GM23338 (cell line): ENCODE measurements around the gene ZFP90.

Experiments used
- CREB1 ChIP-seq: fragments of 250-450 bp; sonication (Bioruptor Pico); IDR thresholded peaks from 2 replicates; pipeline ENCODE4 v1.5.0; 2020; ENCODE audit warnings: low read depth, mild to moderate bottlenecking, moderate library complexity
- EZH2 ChIP-seq: fragments of 200-600 bp; sonication (generic); IDR thresholded peaks from one replicate; pipeline ENCODE4 v1.8.0; 2017; ENCODE audit warnings: antibody characterized with exemption, mild to moderate bottlenecking, low read depth; ENCODE audit not compliant: unreplicated experiment
- EZH2phosphoT487 ChIP-seq: fragments of 200-600 bp; sonication (generic); IDR thresholded peaks from one replicate; pipeline ENCODE4 v1.8.1; 2018; ENCODE audit warnings: antibody characterized with exemption; ENCODE audit not compliant: unreplicated experiment
- JUNB ChIP-seq: IDR thresholded peaks from one replicate; pipeline ENCODE4 v1.6.1; 2016; ENCODE audit warnings: antibody characterized with exemption; ENCODE audit not compliant: unreplicated experiment
- NANOG ChIP-seq: IDR thresholded peaks from 2 replicates; pipeline ENCODE4 v1.6.1; 2016; ENCODE audit warnings: antibody characterized with exemption, borderline replicate concordance
- POLR2AphosphoS5 ChIP-seq: IDR thresholded peaks from 2 replicates; pipeline ENCODE4 v1.6.1; 2016; ENCODE audit warnings: antibody characterized with exemption, low read depth
- ZNF331 ChIP-seq: fragments of 250-450 bp; sonication (Bioruptor Pico); IDR thresholded peaks from 2 replicates; pipeline ENCODE4 v1.5.0; 2020; ENCODE audit warnings: low read depth, mild to moderate bottlenecking, moderate library complexity
- TF ChIP-seq, protein P1 (sequence below), 2 experiments: fragments of 200-600 bp in 1 of 2; sonication (generic) in 1 of 2; conservative IDR thresholded peaks; 2 replicates each; pipeline versions ENCODE4 v1.5.1 to v1.6.1; 2016 to 2017; ENCODE audit warnings: antibody characterized with exemption in 2 of 2, low read depth in 2 of 2, mild to moderate bottlenecking in 2 of 2, moderate library complexity in 1 of 2
- TF ChIP-seq, protein P2 (sequence below): IDR thresholded peaks from one replicate; pipeline ENCODE4 v1.6.1; 2018; ENCODE audit warnings: antibody characterized with exemption; ENCODE audit not compliant: unreplicated experiment
- TF ChIP-seq, protein P3 (sequence below): fragments of 250-450 bp; sonication (Bioruptor Pico); IDR thresholded peaks from 2 replicates; pipeline ENCODE4 v1.5.0; 2020; ENCODE audit warnings: mild to moderate bottlenecking, moderate library complexity

DNA sequence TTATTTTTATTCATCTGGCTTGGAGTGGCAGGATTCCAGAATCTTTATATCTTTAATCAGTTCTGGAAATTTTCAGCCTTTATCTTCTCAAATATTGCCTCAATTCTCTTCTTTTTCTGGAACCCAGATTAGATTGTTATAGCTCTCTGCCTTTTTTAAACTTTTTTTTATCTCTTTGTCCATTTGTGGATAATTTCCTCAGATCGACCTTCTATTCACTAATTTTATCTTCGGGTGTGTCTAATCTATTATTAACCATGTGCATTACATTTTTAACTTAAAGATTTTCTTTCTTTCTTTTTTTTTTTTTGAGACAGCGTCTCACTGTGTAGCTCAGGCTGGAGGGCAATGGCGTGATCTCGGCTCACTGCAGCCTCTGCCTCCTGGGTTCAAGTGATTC, 5.2 kb upstream of the ZFP90 start:
- TF ChIP-seq, protein P1, sequence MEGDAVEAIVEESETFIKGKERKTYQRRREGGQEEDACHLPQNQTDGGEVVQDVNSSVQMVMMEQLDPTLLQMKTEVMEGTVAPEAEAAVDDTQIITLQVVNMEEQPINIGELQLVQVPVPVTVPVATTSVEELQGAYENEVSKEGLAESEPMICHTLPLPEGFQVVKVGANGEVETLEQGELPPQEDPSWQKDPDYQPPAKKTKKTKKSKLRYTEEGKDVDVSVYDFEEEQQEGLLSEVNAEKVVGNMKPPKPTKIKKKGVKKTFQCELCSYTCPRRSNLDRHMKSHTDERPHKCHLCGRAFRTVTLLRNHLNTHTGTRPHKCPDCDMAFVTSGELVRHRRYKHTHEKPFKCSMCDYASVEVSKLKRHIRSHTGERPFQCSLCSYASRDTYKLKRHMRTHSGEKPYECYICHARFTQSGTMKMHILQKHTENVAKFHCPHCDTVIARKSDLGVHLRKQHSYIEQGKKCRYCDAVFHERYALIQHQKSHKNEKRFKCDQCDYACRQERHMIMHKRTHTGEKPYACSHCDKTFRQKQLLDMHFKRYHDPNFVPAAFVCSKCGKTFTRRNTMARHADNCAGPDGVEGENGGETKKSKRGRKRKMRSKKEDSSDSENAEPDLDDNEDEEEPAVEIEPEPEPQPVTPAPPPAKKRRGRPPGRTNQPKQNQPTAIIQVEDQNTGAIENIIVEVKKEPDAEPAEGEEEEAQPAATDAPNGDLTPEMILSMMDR (conservative IDR thresholded peaks at IDR 0.05; ENCODE audit: low read depth in 2 of 2): no peak
- TF ChIP-seq POLR2AphosphoS5: no peak
- no peak for TF ChIP-seq NANOG
- TF ChIP-seq EZH2phosphoT487: no peak
- TF ChIP-seq EZH2: no peak
- no peak for TF ChIP-seq JUNB
- TF ChIP-seq, protein P2, sequence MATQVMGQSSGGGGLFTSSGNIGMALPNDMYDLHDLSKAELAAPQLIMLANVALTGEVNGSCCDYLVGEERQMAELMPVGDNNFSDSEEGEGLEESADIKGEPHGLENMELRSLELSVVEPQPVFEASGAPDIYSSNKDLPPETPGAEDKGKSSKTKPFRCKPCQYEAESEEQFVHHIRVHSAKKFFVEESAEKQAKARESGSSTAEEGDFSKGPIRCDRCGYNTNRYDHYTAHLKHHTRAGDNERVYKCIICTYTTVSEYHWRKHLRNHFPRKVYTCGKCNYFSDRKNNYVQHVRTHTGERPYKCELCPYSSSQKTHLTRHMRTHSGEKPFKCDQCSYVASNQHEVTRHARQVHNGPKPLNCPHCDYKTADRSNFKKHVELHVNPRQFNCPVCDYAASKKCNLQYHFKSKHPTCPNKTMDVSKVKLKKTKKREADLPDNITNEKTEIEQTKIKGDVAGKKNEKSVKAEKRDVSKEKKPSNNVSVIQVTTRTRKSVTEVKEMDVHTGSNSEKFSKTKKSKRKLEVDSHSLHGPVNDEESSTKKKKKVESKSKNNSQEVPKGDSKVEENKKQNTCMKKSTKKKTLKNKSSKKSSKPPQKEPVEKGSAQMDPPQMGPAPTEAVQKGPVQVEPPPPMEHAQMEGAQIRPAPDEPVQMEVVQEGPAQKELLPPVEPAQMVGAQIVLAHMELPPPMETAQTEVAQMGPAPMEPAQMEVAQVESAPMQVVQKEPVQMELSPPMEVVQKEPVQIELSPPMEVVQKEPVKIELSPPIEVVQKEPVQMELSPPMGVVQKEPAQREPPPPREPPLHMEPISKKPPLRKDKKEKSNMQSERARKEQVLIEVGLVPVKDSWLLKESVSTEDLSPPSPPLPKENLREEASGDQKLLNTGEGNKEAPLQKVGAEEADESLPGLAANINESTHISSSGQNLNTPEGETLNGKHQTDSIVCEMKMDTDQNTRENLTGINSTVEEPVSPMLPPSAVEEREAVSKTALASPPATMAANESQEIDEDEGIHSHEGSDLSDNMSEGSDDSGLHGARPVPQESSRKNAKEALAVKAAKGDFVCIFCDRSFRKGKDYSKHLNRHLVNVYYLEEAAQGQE: no peak
- no peak for TF ChIP-seq CREB1 (CRISPR knock-in tag)
- no peak for TF ChIP-seq ZNF331 (CRISPR knock-in tag)
- TF ChIP-seq, protein P3, sequence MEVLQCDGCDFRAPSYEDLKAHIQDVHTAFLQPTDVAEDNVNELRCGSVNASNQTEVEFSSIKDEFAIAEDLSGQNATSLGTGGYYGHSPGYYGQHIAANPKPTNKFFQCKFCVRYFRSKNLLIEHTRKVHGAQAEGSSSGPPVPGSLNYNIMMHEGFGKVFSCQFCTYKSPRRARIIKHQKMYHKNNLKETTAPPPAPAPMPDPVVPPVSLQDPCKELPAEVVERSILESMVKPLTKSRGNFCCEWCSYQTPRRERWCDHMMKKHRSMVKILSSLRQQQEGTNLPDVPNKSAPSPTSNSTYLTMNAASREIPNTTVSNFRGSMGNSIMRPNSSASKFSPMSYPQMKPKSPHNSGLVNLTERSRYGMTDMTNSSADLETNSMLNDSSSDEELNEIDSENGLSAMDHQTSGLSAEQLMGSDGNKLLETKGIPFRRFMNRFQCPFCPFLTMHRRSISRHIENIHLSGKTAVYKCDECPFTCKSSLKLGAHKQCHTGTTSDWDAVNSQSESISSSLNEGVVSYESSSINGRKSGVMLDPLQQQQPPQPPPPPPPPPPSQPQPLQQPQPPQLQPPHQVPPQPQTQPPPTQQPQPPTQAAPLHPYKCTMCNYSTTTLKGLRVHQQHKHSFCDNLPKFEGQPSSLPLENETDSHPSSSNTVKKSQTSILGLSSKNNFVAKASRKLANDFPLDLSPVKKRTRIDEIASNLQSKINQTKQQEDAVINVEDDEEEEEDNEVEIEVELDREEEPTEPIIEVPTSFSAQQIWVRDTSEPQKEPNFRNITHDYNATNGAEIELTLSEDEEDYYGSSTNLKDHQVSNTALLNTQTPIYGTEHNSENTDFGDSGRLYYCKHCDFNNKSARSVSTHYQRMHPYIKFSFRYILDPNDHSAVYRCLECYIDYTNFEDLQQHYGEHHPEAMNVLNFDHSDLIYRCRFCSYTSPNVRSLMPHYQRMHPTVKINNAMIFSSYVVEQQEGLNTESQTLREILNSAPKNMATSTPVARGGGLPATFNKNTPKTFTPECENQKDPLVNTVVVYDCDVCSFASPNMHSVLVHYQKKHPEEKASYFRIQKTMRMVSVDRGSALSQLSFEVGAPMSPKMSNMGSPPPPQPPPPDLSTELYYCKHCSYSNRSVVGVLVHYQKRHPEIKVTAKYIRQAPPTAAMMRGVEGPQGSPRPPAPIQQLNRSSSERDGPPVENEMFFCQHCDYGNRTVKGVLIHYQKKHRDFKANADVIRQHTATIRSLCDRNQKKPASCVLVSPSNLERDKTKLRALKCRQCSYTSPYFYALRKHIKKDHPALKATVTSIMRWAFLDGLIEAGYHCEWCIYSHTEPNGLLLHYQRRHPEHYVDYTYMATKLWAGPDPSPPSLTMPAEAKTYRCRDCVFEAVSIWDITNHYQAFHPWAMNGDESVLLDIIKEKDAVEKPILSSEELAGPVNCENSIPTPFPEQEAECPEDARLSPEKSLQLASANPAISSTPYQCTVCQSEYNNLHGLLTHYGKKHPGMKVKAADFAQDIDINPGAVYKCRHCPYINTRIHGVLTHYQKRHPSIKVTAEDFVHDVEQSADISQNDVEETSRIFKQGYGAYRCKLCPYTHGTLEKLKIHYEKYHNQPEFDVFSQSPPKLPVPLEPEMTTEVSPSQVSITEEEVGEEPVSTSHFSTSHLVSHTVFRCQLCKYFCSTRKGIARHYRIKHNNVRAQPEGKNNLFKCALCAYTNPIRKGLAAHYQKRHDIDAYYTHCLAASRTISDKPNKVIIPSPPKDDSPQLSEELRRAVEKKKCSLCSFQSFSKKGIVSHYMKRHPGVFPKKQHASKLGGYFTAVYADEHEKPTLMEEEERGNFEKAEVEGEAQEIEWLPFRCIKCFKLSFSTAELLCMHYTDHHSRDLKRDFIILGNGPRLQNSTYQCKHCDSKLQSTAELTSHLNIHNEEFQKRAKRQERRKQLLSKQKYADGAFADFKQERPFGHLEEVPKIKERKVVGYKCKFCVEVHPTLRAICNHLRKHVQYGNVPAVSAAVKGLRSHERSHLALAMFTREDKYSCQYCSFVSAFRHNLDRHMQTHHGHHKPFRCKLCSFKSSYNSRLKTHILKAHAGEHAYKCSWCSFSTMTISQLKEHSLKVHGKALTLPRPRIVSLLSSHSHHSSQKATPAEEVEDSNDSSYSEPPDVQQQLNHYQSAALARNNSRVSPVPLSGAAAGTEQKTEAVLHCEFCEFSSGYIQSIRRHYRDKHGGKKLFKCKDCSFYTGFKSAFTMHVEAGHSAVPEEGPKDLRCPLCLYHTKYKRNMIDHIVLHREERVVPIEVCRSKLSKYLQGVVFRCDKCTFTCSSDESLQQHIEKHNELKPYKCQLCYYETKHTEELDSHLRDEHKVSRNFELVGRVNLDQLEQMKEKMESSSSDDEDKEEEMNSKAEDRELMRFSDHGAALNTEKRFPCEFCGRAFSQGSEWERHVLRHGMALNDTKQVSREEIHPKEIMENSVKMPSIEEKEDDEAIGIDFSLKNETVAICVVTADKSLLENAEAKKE (CRISPR knock-in tag): no peak
